GM23338 (cell line): ENCODE measurements around the gene SLC36A3. TPM values are rescaled to one million over a fixed set of nuclear protein-coding genes. Genes with fewer than 3 reads are reported as not detected.

Experiments used
- ATAC-seq: fragments of 200-7000 bp; cut with Tn5 transposase; 3 replicates; pipeline ENCODE4 v1.9.1; 2020
- DNase-seq: peaks from one replicate; pipeline ENCODE4 v3.0.0-alpha.2; 2015; ENCODE audit warnings: low spot score
- H2AFZ ChIP-seq: fragments of 200-600 bp; sonication (generic); 2 replicates; pipeline ENCODE4 v1.8.0; 2016; ENCODE audit warnings: antibody characterized with exemption, mild to moderate bottlenecking, moderate library complexity
- H3F3A ChIP-seq: fragments of 200-600 bp; sonication (generic); replicated peaks from 2 replicates; pipeline ENCODE4 v1.8.0; 2017; ENCODE audit warnings: antibody characterized with exemption, mixed run types, low read depth
- H3K27ac ChIP-seq: fragments of 200-600 bp; sonication (generic); 2 replicates; pipeline ENCODE4 v1.6.1; 2016; ENCODE audit warnings: low read depth
- H3K27me3 ChIP-seq: fragments of 200-600 bp; sonication (generic); 2 replicates; pipeline ENCODE4 v1.8.0; 2016; ENCODE audit warnings: mild to moderate bottlenecking, mixed run types, moderate library complexity; ENCODE audit not compliant: insufficient read depth
- H3K36me3 ChIP-seq: fragments of 200-600 bp; sonication (generic); 2 replicates; pipeline ENCODE4 v1.8.0; 2016; ENCODE audit warnings: mild to moderate bottlenecking; ENCODE audit not compliant: insufficient read depth
- H3K4me1 ChIP-seq: fragments of 200-600 bp; sonication (generic); 2 replicates; pipeline ENCODE4 v1.8.0; 2016; ENCODE audit warnings: mild to moderate bottlenecking, moderate library complexity; ENCODE audit not compliant: insufficient read depth
- H3K4me2 ChIP-seq: fragments of 200-600 bp; sonication (generic); 2 replicates; pipeline ENCODE4 v1.7.1; 2017; ENCODE audit warnings: mixed run types
- H3K4me3 ChIP-seq: fragments of 200-600 bp; sonication (generic); 2 replicates; pipeline ENCODE4 v1.6.1; 2016; ENCODE audit warnings: mixed run types
- H3K79me2 ChIP-seq: fragments of 200-600 bp; sonication (generic); replicated peaks from 2 replicates; pipeline ENCODE4 v1.8.0; 2017; ENCODE audit warnings: mild to moderate bottlenecking; ENCODE audit not compliant: insufficient read depth
- H3K9me2 ChIP-seq: fragments of 200-600 bp; sonication (generic); 2 replicates; pipeline ENCODE4 v1.8.0; 2017; ENCODE audit not compliant: insufficient read depth
- H4K20me1 ChIP-seq: fragments of 200-600 bp; sonication (generic); replicated peaks from 2 replicates; pipeline ENCODE4 v1.8.0; 2017; ENCODE audit warnings: mild to moderate bottlenecking; ENCODE audit not compliant: insufficient read depth
- H3K27ac Mint-ChIP-seq: 2 replicates; pipeline ENCODE4 v1.8.0; 2020; ENCODE audit warnings: inconsistent platforms, mild to moderate bottlenecking, moderate library complexity, mixed read lengths
- H3K27me3 Mint-ChIP-seq: 3 replicates; pipeline ENCODE4 v1.8.0; 2022; ENCODE audit warnings: low read depth, mild to moderate bottlenecking, moderate library complexity, mixed read lengths, inconsistent platforms; ENCODE audit not compliant: insufficient read depth, poor library complexity
- H3K36me3 Mint-ChIP-seq: 3 replicates; pipeline ENCODE4 v1.8.0; 2021; ENCODE audit warnings: low read depth, mild to moderate bottlenecking, inconsistent platforms, moderate library complexity, mixed read lengths
- H3K4me1 Mint-ChIP-seq: 3 replicates; pipeline ENCODE4 v1.8.0; 2020; ENCODE audit warnings: mild to moderate bottlenecking, inconsistent platforms, mixed read lengths
- H3K4me3 Mint-ChIP-seq: 3 replicates; pipeline ENCODE4 v1.8.0; 2021; ENCODE audit warnings: moderate library complexity, mild to moderate bottlenecking, inconsistent platforms, mixed read lengths
- H3K9me3 Mint-ChIP-seq: 3 replicates; pipeline ENCODE4 v1.8.0; 2020; ENCODE audit warnings: moderate library complexity, mild to moderate bottlenecking, inconsistent platforms, mixed read lengths
- CTCF ChIP-seq, 2 experiments: fragments of 200-600 bp in 1 of 2; sonication (generic) in 1 of 2; conservative IDR thresholded peaks; 2 replicates each; pipeline versions ENCODE4 v1.5.1 to v1.6.1; 2016 to 2017; ENCODE audit warnings: antibody characterized with exemption in 2 of 2, low read depth in 2 of 2, mild to moderate bottlenecking in 2 of 2, moderate library complexity in 1 of 2
- JUNB ChIP-seq: IDR thresholded peaks from one replicate; pipeline ENCODE4 v1.6.1; 2016; ENCODE audit warnings: antibody characterized with exemption; ENCODE audit not compliant: unreplicated experiment
- POLR2AphosphoS5 ChIP-seq: IDR thresholded peaks from 2 replicates; pipeline ENCODE4 v1.6.1; 2016; ENCODE audit warnings: antibody characterized with exemption, low read depth
- ZNF331 ChIP-seq: fragments of 250-450 bp; sonication (Bioruptor Pico); IDR thresholded peaks from 2 replicates; pipeline ENCODE4 v1.5.0; 2020; ENCODE audit warnings: low read depth, mild to moderate bottlenecking, moderate library complexity
- polyA plus RNA-seq: library from polyadenylated mRNA; unstranded; fragments of >200 nt; fragmentation: Nextera tagmentation; extraction: Ambion mirVana; gene quantifications from 2 replicates; pipeline ENCODE4 v1.2.1, GENCODE V29; 2016
- total RNA-seq: library from RNA; depleted of rRNA; stranded (reverse); fragments of >200 nt; shearing (Covaris generic); gene quantifications from 2 replicates; pipeline ENCODE4 v1.2.3, GENCODE V29; 2014
- TF ChIP-seq, protein P1 (sequence below): fragments of 250-450 bp; sonication (Bioruptor Pico); IDR thresholded peaks from 2 replicates; pipeline ENCODE4 v1.5.0; 2020; ENCODE audit warnings: mild to moderate bottlenecking, moderate library complexity
- TF ChIP-seq, protein P2 (sequence below): IDR thresholded peaks from 2 replicates; pipeline ENCODE4 v1.6.1; 2016; ENCODE audit warnings: antibody characterized with exemption

SLC36A3 gene
- total and polyA plus RNA-seq, 2 experiments from 2014 or later = not detected

GRCh38 chr5:151248651-151249050, 54.9 kb downstream of the SLC36A3 start (continued):
- TF ChIP-seq, protein P1, sequence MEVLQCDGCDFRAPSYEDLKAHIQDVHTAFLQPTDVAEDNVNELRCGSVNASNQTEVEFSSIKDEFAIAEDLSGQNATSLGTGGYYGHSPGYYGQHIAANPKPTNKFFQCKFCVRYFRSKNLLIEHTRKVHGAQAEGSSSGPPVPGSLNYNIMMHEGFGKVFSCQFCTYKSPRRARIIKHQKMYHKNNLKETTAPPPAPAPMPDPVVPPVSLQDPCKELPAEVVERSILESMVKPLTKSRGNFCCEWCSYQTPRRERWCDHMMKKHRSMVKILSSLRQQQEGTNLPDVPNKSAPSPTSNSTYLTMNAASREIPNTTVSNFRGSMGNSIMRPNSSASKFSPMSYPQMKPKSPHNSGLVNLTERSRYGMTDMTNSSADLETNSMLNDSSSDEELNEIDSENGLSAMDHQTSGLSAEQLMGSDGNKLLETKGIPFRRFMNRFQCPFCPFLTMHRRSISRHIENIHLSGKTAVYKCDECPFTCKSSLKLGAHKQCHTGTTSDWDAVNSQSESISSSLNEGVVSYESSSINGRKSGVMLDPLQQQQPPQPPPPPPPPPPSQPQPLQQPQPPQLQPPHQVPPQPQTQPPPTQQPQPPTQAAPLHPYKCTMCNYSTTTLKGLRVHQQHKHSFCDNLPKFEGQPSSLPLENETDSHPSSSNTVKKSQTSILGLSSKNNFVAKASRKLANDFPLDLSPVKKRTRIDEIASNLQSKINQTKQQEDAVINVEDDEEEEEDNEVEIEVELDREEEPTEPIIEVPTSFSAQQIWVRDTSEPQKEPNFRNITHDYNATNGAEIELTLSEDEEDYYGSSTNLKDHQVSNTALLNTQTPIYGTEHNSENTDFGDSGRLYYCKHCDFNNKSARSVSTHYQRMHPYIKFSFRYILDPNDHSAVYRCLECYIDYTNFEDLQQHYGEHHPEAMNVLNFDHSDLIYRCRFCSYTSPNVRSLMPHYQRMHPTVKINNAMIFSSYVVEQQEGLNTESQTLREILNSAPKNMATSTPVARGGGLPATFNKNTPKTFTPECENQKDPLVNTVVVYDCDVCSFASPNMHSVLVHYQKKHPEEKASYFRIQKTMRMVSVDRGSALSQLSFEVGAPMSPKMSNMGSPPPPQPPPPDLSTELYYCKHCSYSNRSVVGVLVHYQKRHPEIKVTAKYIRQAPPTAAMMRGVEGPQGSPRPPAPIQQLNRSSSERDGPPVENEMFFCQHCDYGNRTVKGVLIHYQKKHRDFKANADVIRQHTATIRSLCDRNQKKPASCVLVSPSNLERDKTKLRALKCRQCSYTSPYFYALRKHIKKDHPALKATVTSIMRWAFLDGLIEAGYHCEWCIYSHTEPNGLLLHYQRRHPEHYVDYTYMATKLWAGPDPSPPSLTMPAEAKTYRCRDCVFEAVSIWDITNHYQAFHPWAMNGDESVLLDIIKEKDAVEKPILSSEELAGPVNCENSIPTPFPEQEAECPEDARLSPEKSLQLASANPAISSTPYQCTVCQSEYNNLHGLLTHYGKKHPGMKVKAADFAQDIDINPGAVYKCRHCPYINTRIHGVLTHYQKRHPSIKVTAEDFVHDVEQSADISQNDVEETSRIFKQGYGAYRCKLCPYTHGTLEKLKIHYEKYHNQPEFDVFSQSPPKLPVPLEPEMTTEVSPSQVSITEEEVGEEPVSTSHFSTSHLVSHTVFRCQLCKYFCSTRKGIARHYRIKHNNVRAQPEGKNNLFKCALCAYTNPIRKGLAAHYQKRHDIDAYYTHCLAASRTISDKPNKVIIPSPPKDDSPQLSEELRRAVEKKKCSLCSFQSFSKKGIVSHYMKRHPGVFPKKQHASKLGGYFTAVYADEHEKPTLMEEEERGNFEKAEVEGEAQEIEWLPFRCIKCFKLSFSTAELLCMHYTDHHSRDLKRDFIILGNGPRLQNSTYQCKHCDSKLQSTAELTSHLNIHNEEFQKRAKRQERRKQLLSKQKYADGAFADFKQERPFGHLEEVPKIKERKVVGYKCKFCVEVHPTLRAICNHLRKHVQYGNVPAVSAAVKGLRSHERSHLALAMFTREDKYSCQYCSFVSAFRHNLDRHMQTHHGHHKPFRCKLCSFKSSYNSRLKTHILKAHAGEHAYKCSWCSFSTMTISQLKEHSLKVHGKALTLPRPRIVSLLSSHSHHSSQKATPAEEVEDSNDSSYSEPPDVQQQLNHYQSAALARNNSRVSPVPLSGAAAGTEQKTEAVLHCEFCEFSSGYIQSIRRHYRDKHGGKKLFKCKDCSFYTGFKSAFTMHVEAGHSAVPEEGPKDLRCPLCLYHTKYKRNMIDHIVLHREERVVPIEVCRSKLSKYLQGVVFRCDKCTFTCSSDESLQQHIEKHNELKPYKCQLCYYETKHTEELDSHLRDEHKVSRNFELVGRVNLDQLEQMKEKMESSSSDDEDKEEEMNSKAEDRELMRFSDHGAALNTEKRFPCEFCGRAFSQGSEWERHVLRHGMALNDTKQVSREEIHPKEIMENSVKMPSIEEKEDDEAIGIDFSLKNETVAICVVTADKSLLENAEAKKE (CRISPR knock-in tag) = no peak
- TF ChIP-seq CTCF (conservative IDR thresholded peaks at IDR 0.05; ENCODE audit: low read depth in 2 of 2) = no peak

GRCh38 chr5:151245680-151246219, 57.8 kb downstream of the SLC36A3 start:
- H3K4me2 ChIP-seq = no peak overlapping the region
- H3K9me2 ChIP-seq = no peaks in the 10 kb centered on the region
- no peaks in the 10 kb centered on the region for H3F3A ChIP-seq
- no peaks in the 10 kb centered on the region for H3K36me3 ChIP-seq
- no peaks in the 10 kb centered on the region for H3K9me3 Mint-ChIP-seq
- peaks cover 20% of the 10 kb centered on the region for H3K4me1 Mint-ChIP-seq
- no peak for TF ChIP-seq POLR2AphosphoS5
- TF ChIP-seq, protein P2, sequence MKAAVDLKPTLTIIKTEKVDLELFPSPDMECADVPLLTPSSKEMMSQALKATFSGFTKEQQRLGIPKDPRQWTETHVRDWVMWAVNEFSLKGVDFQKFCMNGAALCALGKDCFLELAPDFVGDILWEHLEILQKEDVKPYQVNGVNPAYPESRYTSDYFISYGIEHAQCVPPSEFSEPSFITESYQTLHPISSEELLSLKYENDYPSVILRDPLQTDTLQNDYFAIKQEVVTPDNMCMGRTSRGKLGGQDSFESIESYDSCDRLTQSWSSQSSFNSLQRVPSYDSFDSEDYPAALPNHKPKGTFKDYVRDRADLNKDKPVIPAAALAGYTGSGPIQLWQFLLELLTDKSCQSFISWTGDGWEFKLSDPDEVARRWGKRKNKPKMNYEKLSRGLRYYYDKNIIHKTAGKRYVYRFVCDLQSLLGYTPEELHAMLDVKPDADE = no peak
- no peak for TF ChIP-seq CTCF (conservative IDR thresholded peaks at IDR 0.05; ENCODE audit: low read depth in 2 of 2)
- TF ChIP-seq ZNF331 (CRISPR knock-in tag) = no peak
- no peak for TF ChIP-seq JUNB
- no peaks in the 10 kb centered on the region for H3K79me2 ChIP-seq
- no peaks in the 10 kb centered on the region for H4K20me1 ChIP-seq
- H3K4me3 ChIP-seq = no peak overlapping the region
- H3K27ac Mint-ChIP-seq = no peak overlapping the region
- H3K4me3 Mint-ChIP-seq = no peak overlapping the region
- H3K27me3 ChIP-seq = no peaks in the 10 kb centered on the region
- no peak overlapping the region for H3K27ac ChIP-seq
- DNase-seq (no peak), ATAC-seq (no peak)
- no peak overlapping the region for H2AFZ ChIP-seq
- peaks cover 15% of the 10 kb centered on the region for H3K4me1 ChIP-seq
- no peaks in the 10 kb centered on the region for H3K36me3 Mint-ChIP-seq
- peaks cover 4% of the 10 kb centered on the region for H3K27me3 Mint-ChIP-seq
